Muscle of leg (tissue), 11 donors: Measurements from ENCODE around the gene FLYWCH2. TPM values are rescaled to one million over a fixed set of nuclear protein-coding genes. Genes with fewer than 3 reads are reported as not detected.

ENCODE experiments used
- DNase-seq: peaks from one replicate; pipeline ENCODE4 v3.0.0; 2013
- H3K27ac ChIP-seq: one replicate; pipeline ENCODE4 v1.5.1; 2013; ENCODE audit warnings: mild to moderate bottlenecking, low read length, control low read depth
- H3K27me3 ChIP-seq: one replicate; pipeline ENCODE4 v1.6.1; 2013; ENCODE audit warnings: low read length; ENCODE audit not compliant: control insufficient read depth, insufficient read depth
- H3K36me3 ChIP-seq: one replicate; pipeline ENCODE4 v1.6.1; 2013; ENCODE audit warnings: low read length; ENCODE audit not compliant: control insufficient read depth, insufficient read depth
- H3K4me1 ChIP-seq: one replicate; pipeline ENCODE4 v1.6.1; 2013; ENCODE audit warnings: low read length; ENCODE audit not compliant: control insufficient read depth, insufficient read depth
- H3K4me3 ChIP-seq: one replicate; pipeline ENCODE4 v1.5.1; 2013; ENCODE audit warnings: low read length, control low read depth
- H3K9me3 ChIP-seq: replicated peaks from 2 replicates; pipeline ENCODE4 v1.6.1; 2013; ENCODE audit warnings: low read depth, low read length; ENCODE audit not compliant: control insufficient read depth
- WGBS: methylation state at CpG from one replicate; pipeline ENCODE4 v1.1.5; 2013; ENCODE audit warnings: missing lambda C conversion rate; ENCODE audit not compliant: insufficient coverage; 5-methylcytosine and 5-hydroxymethylcytosine counted together
- polyA plus RNA-seq, 8 donors: library from polyadenylated mRNA; unstranded; fragments of 120-200 nt; gene quantifications; one replicate each; pipeline versions ENCODE4 v1.2.1 to v1.2.3, GENCODE V29; 2013; ENCODE audit warnings: inconsistent platforms in 1 of 8, low replicate concordance in 1 of 8; ENCODE audit not compliant: insufficient read length in 8 of 8, insufficient read depth in 1 of 8
- total RNA-seq: library from RNA; stranded (reverse); fragments of 120-200 nt; gene quantifications from one replicate; pipeline ENCODE4 v1.2.4, GENCODE V29; 2013

The FLYWCH2 gene
- total and polyA plus RNA-seq, 9 donors: 13.8 to 23.3 (median 21.5) TPM

DNA sequence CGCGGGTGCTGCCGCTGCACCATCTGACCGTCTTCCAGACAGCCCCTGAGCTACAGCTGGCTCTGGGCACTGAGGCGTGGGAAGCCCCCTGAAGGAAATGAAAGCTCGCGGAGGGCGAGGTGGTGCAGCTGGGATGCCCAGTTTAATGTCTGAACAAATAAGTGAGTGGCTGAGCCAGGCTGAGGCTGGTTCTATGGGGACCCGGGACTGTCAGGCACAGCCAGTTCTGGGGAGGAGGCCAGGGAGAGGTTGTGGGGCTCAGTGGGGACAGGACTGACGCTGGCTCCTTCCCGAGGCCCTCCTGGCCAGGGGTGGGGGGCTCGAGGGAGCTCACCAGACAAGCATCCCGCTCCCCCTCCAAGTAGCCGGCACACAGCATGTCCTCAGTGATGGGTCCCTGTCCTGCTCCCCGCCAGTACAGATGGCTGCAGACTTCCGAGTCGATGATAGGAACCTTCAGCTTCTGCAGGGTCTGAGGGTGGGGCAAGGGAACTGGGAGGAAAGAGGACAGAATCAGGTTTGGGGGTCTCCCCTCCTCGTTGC, 29.4 kb upstream of the FLYWCH2 start:
- Histone ChIP-seq H3K4me1 (no peaks in the 10 kb centered on the region), H3K36me3 (no peaks in the 10 kb centered on the region), H3K9me3 (no peaks in the 10 kb centered on the region), H3K27ac (no peak overlapping the region), H3K27me3 (peaks cover 46% of the 10 kb centered on the region), H3K4me3 (no peak overlapping the region)
- 53% methylated on average over 16 of the region's 18 CpGs for WGBS
- no peak for DNase-seq

DNA sequence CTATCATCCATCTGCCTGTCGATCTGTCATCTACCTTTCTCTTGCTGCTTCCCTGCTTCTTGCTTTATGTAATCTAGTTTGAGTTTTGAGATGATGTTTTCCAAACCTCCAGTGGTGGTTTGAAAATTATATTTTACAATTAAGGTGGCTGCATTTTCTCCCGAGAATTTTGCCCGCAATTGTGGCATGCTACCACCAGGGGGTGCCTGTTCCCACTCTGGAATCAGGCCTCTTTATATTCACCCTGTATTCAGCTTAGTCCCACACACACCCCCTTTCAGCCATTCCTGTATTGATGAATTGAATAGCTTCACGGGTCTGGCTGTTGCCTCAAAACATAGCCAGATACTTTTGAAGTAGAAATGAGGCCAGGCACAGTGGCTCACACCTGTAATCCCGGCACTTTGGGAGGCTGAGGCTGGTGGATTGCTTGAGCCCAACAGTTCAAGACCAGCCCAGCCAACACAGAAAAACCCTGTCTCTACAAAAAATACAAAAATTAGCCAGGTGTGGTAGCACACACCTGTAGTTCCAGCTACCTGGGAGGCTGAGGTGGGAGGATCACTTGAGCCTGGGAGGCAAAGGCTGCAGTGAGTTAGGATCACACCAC, 28.2 kb upstream of the FLYWCH2 start:
- no peaks in the 10 kb centered on the region for H3K9me3 ChIP-seq
- H3K27ac ChIP-seq: no peak overlapping the region
- no peaks in the 10 kb centered on the region for H3K36me3 ChIP-seq
- WGBS: 33% methylated on average over 1 of the region's 5 CpGs
- H3K27me3 ChIP-seq: peaks cover 48% of the 10 kb centered on the region
- DNase-seq: no peak
- no peak overlapping the region for H3K4me3 ChIP-seq
- no peaks in the 10 kb centered on the region for H3K4me1 ChIP-seq

DNA sequence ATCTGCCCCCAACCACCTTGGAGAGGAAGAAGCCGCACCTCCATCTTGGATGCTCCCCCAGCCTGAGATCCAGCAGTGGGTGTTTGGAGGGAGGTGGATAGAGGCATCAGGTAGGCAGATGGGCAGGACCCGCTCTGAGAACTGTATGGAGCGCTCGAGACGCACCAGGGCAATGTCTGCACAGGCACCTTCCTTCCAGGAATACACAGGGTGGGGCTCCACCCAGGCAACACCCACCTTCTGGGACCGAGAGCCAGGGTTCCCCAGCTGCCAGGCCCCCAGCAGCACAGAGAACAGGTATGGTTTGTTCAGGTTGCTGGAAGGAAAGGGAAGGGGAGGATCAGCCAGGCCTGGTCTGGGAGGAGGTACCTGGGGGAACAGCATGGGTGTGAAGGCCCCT, 27.5 kb upstream of the FLYWCH2 start:
- no CpG with 5 or more reads among the region's 6 CpGs for WGBS
- no peaks in the 10 kb centered on the region for H3K9me3 ChIP-seq
- H3K36me3 ChIP-seq: no peaks in the 10 kb centered on the region
- H3K27me3 ChIP-seq: peaks cover 52% of the 10 kb centered on the region
- no peaks in the 10 kb centered on the region for H3K4me1 ChIP-seq
- no peak overlapping the region for H3K27ac ChIP-seq
- H3K4me3 ChIP-seq: no peak overlapping the region
- DNase-seq: no peak

DNA sequence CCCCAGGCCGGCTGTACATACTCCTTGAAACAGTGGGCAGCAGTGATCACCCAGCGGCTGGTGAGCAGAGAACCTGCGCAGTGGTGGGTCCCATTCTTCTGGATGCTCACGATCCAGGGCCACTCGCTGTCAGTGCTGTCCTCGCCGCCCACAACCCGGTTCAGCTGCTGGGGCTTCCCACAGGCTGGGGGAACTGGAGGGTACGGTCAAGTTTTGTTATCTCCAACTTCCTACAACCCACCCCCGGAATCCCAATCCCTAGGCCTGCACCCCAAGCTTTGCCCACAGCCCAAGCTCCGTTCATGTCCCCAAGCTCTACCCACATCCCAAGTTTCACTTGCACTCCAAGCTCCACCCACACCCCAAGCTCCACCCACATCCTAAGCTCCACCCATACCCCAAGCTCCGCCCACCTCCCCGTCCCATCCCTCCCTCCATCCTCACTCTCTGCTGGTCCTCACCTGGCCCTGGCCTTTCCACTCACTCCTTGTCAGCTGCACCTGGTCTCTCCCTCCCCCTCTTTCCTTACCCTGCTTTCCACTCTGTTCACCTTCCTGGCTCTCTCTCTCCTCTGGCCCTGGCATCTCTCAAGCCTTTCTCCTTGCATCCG, 26.8 kb upstream of the FLYWCH2 start:
- Histone ChIP-seq H3K27me3 (peaks cover 56% of the 10 kb centered on the region), H3K4me3 (no peak overlapping the region), H3K36me3 (no peaks in the 10 kb centered on the region), H3K27ac (no peak overlapping the region), H3K9me3 (peaks cover 4% of the 10 kb centered on the region), H3K4me1 (no peaks in the 10 kb centered on the region)
- WGBS: 77% methylated on average over 13 of the region's 14 CpGs
- DNase-seq: no peak

DNA sequence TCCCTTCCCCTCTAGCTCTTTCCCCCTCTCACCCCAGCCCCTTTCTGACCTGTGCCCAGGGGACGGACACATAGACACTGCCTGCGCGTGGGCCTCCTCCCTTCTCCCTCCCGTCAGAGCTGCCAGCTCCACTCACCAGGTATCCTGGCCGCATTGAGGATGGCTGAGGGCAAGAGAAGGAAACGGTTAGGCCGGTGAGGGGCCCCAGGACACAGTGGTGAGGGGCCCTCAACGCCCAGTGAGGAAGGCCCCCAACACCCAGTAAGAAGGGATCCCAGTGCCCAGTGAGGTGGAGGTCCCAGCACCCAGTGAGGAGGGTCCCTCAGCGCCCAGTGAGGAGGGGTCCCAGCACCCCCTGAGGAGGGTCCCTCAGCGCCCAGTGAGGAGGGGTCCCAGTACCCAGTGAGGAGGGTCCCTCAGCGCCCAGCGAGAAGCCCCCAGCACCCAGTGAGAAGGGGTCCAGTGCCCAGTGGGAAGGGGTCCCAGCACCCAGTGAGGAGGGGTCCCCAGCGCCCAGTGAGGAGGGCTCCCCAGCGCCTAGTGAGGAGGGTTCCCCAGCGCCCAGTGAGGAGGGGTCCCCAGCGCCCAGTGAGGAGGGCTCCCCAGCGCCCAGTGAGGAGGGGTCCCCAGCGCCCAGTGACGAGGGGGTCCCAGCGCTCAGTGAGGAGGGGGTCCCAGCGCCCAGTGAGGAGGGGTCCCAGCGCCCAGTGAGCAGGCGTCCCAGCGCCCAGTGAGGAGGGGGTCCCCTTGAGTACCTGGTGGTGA, 26.1 kb upstream of the FLYWCH2 start:
- WGBS: 82% methylated on average over 17 of the region's 24 CpGs
- H3K27me3 ChIP-seq: peaks cover 56% of the 10 kb centered on the region
- no peak overlapping the region for H3K4me3 ChIP-seq

DNA sequence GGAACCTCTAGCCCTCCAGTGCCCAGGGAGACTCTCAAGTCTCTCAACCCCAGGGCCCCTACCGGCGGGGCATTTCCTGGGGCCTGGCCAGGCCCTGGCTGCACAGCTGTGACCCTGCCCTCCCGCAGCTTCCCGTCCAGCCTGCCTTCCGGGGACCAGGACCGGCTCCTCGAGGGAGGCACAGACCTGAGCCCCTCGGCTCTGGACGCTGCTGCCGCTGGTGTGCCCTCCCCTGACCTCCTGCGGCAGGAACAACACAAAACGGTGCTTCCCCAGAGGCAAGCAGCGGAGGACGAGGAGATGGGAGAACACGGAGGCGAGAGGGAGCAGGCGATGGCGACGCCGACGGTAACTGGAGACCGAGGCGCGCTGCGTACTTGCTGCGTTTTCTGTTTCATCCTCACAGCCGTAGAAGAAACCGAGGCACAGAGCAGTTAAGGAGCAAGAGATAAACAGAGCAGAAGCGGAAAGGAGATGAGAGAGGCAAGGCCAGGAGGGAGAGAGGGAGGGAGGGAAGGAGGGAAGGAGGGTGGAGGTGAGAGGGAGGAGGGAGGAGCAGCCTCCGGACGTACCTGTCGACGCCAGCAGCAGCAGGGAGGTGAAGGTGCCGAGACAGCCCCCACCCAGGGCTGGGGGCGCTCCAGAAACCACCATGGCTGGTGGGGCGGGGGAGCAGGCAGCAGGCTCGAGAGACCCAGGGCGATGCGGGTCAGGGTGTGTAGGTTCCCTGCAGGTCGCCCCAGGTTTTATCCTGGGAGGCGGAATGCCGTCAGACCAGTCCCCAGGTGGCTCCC, 25.4 kb upstream of the FLYWCH2 start, which contains the start of gene PRSS22:
PRSS22 (minus strand) TSS at position 720 of the 794 bp plus-strand sequence; CDS start at position 654, 66 bp downstream.
- H3K36me3 ChIP-seq: no peaks in the 10 kb centered on the region
- H3K9me3 ChIP-seq: peaks cover 4% of the 10 kb centered on the region
- WGBS: 7% methylated on average over 42 of the region's 42 CpGs
- no peak for DNase-seq
- H3K27ac ChIP-seq: no peak within 1 kb of the TSS
- H3K4me1 ChIP-seq: no peaks in the 10 kb centered on the region
- peaks cover 50% of the 10 kb centered on the region for H3K27me3 ChIP-seq
- H3K4me3 ChIP-seq: no peak within 1 kb of the TSS

More for the DNA sequence above, 26.1 kb upstream of the FLYWCH2 start:
- Histone ChIP-seq H3K4me1 (no peaks in the 10 kb centered on the region), H3K9me3 (peaks cover 4% of the 10 kb centered on the region), H3K27ac (no peak overlapping the region), H3K36me3 (no peaks in the 10 kb centered on the region)
- no peak for DNase-seq

DNA sequence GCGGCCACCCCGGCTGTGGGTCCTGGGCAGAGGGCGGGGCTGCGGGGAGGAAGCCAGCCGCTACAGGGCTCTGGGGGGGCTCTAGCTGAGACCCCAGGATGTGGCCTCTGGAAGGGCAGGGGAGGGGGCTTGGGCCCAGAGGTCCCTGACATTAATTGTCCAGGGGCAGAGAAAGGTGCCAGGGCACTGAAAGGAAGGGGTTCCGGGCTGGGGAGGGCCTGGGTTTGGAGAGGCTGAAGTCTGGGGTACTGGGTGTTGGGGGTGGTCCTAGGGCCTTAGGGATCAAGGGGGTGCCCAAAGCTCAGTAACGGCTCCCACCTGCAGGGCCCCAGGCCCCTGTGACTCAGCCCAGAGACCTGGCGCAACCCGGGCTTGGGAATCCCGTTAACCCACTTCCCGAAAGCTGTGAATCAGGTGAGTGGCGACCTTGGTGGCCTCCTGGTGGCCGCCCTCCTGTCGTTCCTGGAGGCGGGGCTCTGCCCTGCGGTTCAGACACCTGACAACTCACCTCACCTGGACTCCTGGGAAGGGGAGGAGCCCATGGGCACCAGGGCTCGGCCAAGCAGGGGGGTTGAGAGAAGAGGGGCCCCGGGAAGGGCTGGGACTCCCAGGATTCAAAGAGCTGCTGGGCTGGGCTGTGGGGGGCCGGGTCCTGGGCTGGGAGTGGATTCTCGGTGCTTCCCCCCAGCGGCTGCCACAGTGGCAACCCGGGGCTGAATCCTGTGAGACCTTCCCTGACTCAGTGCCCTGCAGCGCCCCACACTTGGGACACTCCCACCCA, 24.6 kb upstream of the FLYWCH2 start:
- Histone ChIP-seq H3K4me3 (no peak overlapping the region), H3K27me3 (peaks cover 44% of the 10 kb centered on the region), H3K4me1 (no peaks in the 10 kb centered on the region), H3K36me3 (no peaks in the 10 kb centered on the region), H3K9me3 (peaks cover 4% of the 10 kb centered on the region), H3K27ac (no peak overlapping the region)
- no peak for DNase-seq
- WGBS: 15% methylated on average over 18 of the region's 23 CpGs

DNA sequence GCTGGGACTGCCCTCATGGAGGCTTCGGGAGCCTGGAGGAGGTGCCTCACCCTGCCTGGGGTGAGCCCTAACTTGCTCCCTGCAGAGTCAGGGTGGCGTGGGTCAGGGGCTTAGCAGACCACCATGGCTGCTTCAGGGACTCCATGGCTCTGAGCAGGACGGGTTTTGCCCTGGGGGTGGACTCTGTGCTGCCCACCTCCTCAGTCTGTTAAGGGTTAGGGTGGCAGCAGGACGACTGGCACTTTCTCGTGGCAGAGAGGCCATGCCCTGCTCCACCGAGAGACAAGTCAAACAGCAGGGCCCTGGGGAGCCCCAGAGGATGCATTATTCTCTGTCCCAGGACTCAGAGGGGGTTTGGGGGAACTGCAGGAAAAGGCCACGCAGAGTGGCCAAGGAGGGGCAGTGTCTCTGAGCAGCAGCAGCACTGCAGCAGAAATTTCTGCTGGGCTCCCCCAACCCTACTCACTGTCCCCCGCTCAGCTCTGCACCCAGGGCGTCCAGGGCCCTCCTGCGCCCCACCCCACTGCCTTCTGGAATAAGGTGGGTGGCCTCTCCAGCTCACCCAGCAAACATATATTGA, 23.2 kb upstream of the FLYWCH2 start:
- Histone ChIP-seq H3K4me3 (no peak overlapping the region), H3K36me3 (no peaks in the 10 kb centered on the region), H3K9me3 (peaks cover 4% of the 10 kb centered on the region), H3K27me3 (peaks cover 48% of the 10 kb centered on the region), H3K27ac (no peak overlapping the region), H3K4me1 (no peaks in the 10 kb centered on the region)
- no peak for DNase-seq
- 68% methylated on average over 9 of the region's 10 CpGs for WGBS
